ENCODE results near the gene CHPF2. TPM values are rescaled to one million over a fixed set of nuclear protein-coding genes. Genes with fewer than 3 reads are reported as not detected.

The CHPF2 gene
- total and polyA plus RNA-seq, 2 of the 13 experiments (the other 11 are each of a cell fraction or from before 2014, with no cell fraction given), result 15.4 to 21.5 TPM

- Histone ChIP-seq H3K9ac (ENCODE audit: insufficient read depth, low read depth, low read length) (no peak overlapping the region), H4K20me1 (ENCODE audit: insufficient read depth, low read length) (no peaks in the 10 kb centered on the region; the same call in 1 of the 2 replicates), H3K4me1 (ENCODE audit: insufficient read depth, low read length) (peaks cover 79% of the 10 kb centered on the region), H3K27ac (ENCODE audit: extremely low read length, insufficient read depth, low read length) (no peak overlapping the region), H3K79me2 (ENCODE audit: insufficient read depth, low read length) (no peaks in the 10 kb centered on the region), H3K9me3 (ENCODE audit: low read length) (no peaks in the 10 kb centered on the region), H3K4me3 (replicated peaks in 1 of 3; ENCODE audit: insufficient read depth in 1 of 3, low read depth in 2 of 3, low read length in 3 of 3) (peak overlapping the region; percentile 43 to 66 (median 49)), H3K4me2 (ENCODE audit: low read depth, low read length) (peak overlapping the region; percentile 76), H3K27me3 (ENCODE audit: control insufficient read depth in 1 of 2, insufficient read depth in 2 of 2, low read length in 2 of 2) (peaks cover 8 to 52% of the 10 kb centered on the region in 2 experiments; a peak in 3 of 5 replicates), H3K36me3 (replicated peaks in 1 of 2; ENCODE audit: control insufficient read depth in 1 of 2, insufficient read depth in 2 of 2, low read length in 2 of 2) (no peaks in the 10 kb centered on the region), H2AFZ (ENCODE audit: low read length) (no peak overlapping the region)
- ChIA-PET POLR2A (interaction anchor here (1.2 kb wide), 1 partner anchor 12 kb away, joined by 3 read pairs; no protein-coding TSS in a partner anchor), CTCF (ENCODE audit: low intra/inter-chr PET ratio, low total read pairs) (interaction anchor here (1.3 to 2.6 kb wide), 3 partner anchors 18 to 105 kb away, joined by 4 to 18 read pairs (median 5); no protein-coding TSS in a partner anchor)
- no peak for FAIRE-seq
- BruUV-seq (replicated peaks), result no TSS peak
- in situ Hi-C loops (cut with HindIII; ENCODE audit: extremely low pct_ligation_motif_present, low pct_unique_long_range_greater_than_20kb), result no loop called here
- ATAC-seq, result peak; percentile 57
- DNase-seq (ENCODE audit: low spot score), result no peak
- 10% methylated on average over 14 of the region's 60 CpGs for whole genome bisulfite sequencing (ENCODE audit: low lambda C conversion rate)
- intact Hi-C loops (cut with micrococcal nuclease; ENCODE audit: unreplicated experiment), result loop anchor here (2.0 to 10.0 kb wide), 3 partner anchors 55 to 161 kb away; partner anchors contain the start of genes AGAP3, FASTK and TMUB1
- TF ChIP-seq HNRNPK (IDR thresholded peaks at IDR 0.05; ENCODE audit: low read depth, low read length, poor library complexity, severe bottlenecking) (peak; percentile 24), RAD21 (CRISPR knock-in tag; IDR thresholded peaks at IDR 0.05) (peak; percentile 61), JUNB (CRISPR knock-in tag; IDR thresholded peaks at IDR 0.05; ENCODE audit: borderline replicate concordance) (no peak), ZNF891 (CRISPR knock-in tag; IDR thresholded peaks at IDR 0.05) (no peak), ZNF296 (CRISPR knock-in tag; conservative IDR thresholded peaks at IDR 0.05) (no peak), ATF7-NPFF (CRISPR knock-in tag; IDR thresholded peaks at IDR 0.05; ENCODE audit: low read depth) (0 out of 2 replicates have a peak, but pooled peaks have one; percentile 23), MAX (IDR thresholded peaks at IDR 0.05) (peak; percentile 41; the same call in 1 of the 2 replicates), ELF1 (CRISPR knock-in tag; IDR thresholded peaks at IDR 0.05) (no peak), MAZ (IDR thresholded peaks at IDR 0.05; ENCODE audit: borderline replicate concordance, low read depth, low read length) (no peak), MAZ (CRISPR knock-in tag; IDR thresholded peaks at IDR 0.05; ENCODE audit: low read depth) (peak; percentile 54; the same call in 1 of the 2 replicates), SRF (IDR thresholded peaks at IDR 0.05; ENCODE audit: low read depth, low read length) (peak; percentile 66), HIC2 (CRISPR knock-in tag; IDR thresholded peaks at IDR 0.05; ENCODE audit: low read depth) (peak; percentile 28; the same call in 1 of the 2 replicates), SP140L (CRISPR knock-in tag; IDR thresholded peaks at IDR 0.05; ENCODE audit: borderline replicate concordance) (no peak), STAG1 (CRISPR knock-in tag; IDR thresholded peaks at IDR 0.05) (peak; percentile 29), HCFC1 (IDR thresholded peaks at IDR 0.05; ENCODE audit: low read depth, low read length) (no peak), PATZ1 (CRISPR knock-in tag; IDR thresholded peaks at IDR 0.05) (peak; percentile 46; the same call in 1 of the 2 replicates), ZNF629 (CRISPR knock-in tag; conservative IDR thresholded peaks at IDR 0.05) (peak; percentile 42), YY1 (IDR thresholded peaks at IDR 0.05; ENCODE audit: insufficient read depth, insufficient replicate concordance, low read depth, low read length) (peak; percentile 45), XRCC5 (optimal IDR thresholded peaks at IDR 0.05; ENCODE audit: low read length) (peak; percentile 76), PPARG (CRISPR knock-in tag; conservative IDR thresholded peaks at IDR 0.05) (no peak), TCF7L2 (IDR thresholded peaks at IDR 0.05; ENCODE audit: low read depth, low read length) (no peak)
Measured at GRCh38 chr7:151245360-151246101, 13.2 kb downstream of the CHPF2 start.

Data from HepG2 (cell line).